Ecto neural progenitor cell (in vitro differentiated cells): ENCODE results near the gene CACNB1.
A peak's percentile ranks its signal among the peaks of the same experiment; 100 is the strongest.
"Not testable (repeated sequence)": the region's sequence is repeated elsewhere in the genome, so short reads cannot be mapped to it uniquely, and the experiment has no call there.

Source experiments
- DNase-seq: peaks from one replicate; pipeline ENCODE4 v3.0.0-alpha.2; 2018; ENCODE audit warnings: low spot score

Gene CACNB1

DNA sequence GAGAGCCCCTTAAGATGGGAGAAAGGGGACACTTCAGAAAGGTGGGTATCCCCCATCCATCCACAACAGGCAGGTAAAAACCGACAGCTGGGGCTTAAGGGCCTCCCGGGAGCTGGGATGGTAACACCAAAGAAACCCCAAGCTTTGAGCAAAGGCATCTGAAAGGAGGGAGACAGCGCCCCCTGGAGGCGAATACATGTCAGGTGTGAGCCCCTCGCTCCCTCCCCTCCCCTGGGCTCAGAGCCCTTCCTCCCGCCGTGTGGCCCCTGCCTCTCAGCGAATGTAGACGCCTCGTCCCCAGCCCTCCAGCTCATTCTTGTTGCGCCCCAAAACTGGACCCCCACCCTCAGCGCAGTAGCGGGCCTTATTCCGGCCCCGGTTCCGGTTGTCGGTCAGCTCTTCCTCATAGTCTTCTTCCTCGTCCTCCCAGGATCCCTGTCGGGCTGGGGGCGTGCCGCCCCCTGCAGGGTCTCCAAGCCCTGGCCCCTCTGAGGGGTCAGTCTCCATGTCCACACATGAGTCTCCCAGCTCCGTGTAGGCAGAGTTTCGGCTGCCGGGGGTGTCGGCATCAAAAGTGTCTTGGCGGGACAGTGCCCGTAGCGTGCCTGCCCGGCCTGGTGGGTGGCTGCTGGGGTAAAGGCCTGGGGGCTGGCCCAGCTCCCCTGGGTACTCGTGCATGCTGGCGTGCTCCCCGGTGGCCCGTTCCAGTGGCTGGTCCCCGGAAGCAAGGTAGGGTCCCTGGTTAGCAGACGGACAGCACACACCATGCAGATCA lies 22.4 kb downstream of the CACNB1 start:
- DNase-seq: peak; percentile 94

DNA sequence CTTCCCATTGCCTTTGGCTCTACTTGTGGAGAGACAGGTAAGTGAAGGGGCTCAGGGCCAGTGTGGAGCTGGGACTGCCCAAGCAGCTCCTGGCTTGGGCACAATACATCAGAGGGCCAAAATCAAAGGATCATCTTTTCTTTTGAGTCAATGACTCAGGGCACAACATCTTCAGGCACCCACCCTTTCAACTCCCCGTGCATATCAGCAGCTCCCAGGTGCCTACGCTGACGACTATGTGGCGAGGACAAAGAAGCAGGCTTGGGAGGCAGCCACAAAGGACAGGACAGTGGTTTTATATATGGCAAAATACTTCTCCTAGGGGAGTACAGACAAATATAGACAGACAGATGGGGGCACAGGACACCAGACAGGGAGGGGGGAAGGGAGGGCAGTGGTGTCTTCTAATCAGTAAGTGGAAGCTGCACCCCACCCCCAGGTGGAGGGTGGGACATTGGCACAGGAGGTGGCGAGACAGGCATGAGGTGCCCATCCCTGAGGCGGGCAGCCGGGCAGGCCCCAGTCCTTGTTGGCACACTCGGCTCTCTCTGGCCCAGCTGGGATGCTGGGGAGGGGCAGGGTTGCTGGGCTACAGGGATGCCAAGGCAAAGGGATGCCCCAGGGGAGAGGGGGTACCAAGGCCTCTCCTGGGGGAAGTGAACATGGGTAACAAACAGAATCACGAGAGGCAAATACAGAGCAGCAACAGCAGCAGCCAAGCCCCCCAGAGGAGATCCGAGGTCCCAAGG lies 23.8 kb downstream of the CACNB1 start:
- DNase-seq: no peak

DNA sequence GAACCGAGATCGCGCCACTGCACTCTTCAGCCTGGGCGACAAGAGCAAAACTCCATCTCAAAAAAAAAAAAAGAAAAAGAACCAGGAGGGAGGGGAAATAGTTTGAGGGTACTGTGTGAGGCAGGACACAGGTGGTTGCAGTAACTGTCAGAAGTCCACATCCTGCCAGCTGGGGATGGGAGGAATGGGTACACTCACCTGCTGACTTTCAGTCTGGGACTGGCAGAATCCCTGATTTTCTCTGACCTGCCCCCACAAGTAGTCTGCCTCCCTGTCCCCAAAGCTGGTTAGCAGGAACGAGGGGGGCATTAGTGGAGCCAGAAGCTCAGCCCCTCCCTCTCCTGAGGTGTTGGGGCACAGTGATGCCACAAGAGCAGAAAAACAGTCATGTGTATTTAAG lies 24.4 kb downstream of the CACNB1 start:
- DNase-seq: no peak

DNA sequence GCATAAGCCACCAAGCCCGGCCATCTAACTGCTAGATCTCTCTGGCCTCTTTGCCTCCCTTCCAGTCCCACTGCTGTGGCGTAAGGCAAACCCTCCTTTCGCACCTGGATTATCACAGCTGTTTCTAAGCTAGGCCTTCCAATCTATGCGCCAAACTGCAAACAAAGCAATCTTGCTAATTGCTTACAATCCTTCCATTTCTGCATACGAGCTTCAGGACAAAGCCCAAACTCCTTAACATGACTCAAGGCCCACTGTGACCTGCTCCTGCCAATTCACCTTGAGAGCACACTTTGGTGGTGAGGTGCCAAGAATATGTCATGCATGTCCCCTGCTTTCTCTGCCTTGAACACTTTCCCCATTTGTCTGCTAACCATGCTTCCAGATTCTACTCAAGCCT lies 25.5 kb downstream of the CACNB1 start:
- no peak for DNase-seq

DNA sequence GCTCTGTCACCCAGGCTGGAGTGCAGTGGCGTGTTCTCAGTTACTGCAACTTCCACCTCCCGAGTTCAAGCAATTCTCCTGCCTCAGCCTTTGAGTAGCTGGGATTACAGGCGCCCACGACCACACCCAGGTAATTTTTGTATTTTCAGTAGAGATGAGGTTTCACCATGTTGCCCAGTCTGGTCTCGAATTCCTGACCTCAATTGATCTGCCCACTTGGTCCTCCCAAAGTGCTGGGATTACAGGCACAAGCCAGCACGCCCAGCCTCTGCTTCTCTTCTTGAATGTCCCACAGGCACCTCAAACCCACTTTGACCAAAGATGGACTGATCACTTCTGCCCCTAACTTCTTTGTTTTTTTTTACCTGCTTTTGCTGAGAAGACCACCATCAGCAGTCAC lies 26.9 kb downstream of the CACNB1 start:
- DNase-seq: no peak

GRCh38 chr17:39170109-39170508 lies 27.4 kb downstream of the CACNB1 start:
- no peak for DNase-seq

DNA sequence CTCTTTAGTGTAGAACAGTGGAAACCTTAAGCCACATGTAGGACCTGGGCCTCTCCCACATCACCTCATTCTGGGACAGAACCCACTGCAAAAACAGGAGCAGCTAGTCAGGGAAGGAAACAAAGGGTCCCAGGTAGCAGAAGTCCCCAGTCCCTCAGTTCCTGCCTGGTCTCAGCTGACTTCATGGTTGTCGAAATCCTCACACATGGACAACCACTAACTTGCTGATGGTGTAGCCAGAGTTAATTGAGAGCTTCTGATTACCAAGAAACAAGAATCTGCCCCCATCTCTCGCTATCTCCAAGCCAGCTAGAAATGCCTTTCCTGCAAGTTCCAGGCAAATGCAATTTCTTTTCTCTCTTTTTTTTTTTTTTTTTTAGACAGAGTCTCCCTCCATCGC lies 28.0 kb downstream of the CACNB1 start:
- DNase-seq: no peak

DNA sequence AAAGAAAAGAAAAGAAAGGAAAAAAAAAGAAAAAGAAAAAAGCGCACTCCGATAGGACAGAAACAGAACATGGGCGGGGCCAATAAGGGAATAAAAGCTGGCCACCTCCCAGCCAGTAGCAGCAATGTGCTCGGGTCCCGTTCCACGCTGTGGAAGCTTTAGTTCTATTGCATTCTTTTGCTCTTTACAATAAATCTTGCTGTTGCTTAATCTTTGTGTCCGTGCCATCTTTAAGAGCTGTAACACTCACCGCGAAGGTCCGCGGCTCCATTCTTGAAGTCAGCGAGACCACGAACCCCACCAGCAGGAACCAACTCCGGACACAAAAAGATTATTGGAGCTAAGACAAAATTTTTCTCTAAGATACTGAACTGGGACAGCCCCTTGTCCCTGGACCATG lies 28.4 kb downstream of the CACNB1 start:
- DNase-seq: no peak

DNA sequence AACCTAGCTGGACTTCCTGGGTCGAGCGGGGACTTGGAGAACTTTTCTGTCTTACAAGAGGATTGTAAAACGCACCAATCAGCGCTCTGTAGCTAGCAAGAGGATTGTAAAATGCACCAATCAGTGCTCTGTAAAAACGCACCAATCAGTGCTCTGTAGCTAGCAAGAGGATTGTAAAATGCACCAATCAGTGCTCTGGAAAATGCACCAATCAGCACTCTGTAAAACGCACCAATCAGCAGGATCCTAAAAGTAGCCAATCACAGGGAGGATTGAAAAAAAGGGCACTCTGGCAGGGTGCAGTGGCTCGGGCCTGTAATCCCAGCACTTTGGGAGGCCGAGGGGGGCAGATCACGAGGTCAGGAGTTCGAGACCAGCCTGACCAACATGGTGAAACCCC lies 29.0 kb downstream of the CACNB1 start:
- DNase-seq: not testable (repeated sequence)

DNA sequence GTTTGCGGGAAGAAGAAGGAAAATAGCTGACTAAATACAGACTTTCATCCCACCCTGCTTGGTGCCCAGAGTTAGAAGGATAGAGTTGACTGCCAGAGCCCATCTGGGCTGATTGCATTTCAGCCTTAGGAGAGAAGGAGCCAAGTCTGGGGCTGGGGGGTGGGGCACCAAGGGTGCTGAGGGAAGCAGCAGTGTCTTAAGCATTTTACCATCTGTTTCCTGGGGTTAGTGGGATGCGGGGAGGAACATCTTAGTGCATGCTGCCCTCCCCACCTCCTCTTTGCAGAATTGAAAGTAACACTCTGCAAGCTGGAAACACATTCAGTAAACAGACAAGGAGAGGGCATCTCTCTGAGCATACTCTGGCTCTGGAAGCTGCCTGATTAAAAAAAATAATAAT lies 30.0 kb downstream of the CACNB1 start:
- DNase-seq: no peak

GRCh38 chr17:39166437-39167335 lies 30.8 kb downstream of the CACNB1 start:
- DNase-seq: no peak

GRCh38 chr17:39165841-39166349 lies 31.6 kb downstream of the CACNB1 start, which contains the start of gene ARL5C:
ARL5C (minus strand) TSS chr17:39166161; CDS start chr17:39165760, 401 bp downstream.
- no peak for DNase-seq

DNA sequence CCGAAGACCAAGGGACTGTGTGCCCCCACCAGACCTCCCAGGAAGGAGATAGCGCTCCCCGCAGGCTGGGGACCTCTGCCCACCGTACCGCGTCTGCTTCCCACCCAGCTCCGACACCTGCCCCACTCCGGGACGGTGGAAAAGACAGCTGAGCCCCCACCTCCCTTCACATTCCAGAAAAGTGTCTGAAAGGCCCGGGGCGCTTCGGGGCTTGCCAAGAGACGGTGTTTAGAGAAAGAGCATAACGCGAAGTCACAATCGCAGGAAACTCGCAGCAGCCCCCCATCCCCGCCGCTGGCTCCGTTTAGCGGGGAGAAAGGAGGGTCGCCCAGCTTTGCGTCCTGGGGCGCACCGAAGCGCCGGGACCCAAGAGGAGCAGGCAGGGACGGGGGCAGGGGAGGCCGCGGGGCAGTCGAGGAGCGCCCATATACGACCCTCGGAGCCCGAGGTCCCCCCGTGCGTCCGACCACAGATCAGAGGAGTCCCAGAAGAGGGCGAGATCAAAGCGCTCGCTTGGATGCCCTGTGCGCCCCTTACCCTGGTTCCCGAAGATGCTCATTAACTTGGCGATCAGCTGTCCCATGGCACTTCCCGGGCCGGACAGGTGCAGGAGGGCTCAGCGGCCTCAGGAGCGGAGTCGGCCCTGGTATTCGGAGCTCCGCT lies 32.2 kb downstream of the CACNB1 start:
- DNase-seq: peak; percentile 76

DNA sequence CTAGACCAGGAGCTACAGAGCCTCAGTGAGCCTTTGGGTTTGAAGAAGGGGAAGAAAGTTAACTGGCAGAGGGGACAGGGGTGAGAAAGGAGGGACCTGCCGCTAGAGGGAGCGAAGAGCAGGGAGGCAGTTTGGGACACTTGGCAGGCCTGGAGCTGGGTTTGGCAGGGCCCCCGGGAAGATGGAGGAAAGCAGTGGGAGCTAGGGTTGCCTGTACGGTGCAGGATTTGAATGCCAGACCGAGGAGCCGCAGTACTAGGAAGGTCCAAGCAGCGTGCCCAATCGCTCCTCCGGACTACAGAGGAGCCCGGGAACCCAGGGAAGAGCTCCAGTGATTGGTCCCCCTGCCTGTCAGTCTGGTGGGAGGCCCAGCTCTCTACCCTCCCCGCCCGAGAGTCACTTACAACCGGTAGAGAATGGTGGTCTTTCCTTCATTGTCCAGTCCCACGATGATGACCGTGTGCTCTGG lies 32.8 kb downstream of the CACNB1 start:
- peak; percentile 92 for DNase-seq

DNA sequence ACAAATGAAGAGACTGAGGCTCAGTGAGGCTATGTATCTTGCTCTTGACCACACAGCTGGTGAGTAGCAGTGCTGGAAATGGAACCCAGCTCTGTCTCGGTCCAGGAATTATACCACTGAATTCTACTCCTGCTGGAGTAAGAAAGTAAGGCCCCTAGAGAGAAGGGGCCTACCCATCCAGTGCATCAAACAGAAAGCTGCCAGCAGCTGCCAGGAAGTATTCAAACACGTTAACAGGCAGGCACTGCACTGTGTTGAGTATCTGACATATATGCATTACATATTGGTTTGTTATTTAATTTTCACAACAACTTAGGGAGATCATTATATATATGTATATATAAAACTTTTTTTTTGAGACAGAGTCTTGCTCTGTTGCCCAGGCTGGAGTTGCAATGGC lies 35.5 kb downstream of the CACNB1 start:
- DNase-seq: no peak

DNA sequence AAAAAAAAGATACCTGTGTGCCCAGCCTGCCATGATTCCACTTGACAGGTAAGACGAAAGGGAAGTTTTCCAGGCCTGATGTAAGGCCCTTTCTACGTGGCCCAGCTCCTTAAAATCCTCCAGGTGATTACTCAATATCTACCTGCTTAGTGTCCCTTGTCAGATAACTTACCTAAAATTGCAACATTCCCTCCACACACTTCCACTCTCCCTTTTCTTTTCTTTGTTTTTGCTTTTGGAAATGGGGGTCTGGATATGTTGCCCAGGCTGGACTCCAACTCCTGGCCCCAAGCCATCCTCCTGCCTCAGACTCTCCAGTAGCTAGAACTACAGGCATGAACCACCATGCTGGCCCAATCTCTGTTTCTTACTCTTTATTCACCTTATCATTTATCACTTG lies 38.8 kb downstream of the CACNB1 start:
- DNase-seq: no peak

GRCh38 chr17:39156491-39156890 lies 41.0 kb downstream of the CACNB1 start:
- DNase-seq: no peak

GRCh38 chr17:39155654-39156053 lies 41.8 kb downstream of the CACNB1 start:
- DNase-seq: no peak

DNA sequence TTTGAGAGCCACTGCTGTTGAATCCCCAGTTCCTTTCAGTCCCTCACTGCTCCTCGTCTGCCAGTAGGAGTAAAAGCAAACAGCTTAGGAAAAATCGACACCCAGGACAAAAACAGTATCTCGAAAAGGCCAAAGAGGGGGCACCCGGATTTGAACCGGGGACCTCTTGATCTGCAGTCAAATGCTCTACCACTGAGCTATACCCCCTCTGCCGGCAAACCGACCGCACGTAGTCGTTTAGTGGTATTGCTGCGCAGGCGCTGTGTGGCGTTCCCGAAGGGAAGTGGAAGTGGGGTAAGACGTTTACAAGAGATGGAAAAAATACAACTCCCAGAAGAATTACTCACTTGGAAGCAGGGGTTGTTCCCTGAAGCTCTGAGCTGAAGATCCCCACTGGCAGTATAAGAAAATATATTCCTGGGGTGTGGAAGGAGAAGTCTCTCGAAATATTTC lies 43.8 kb downstream of the CACNB1 start:
- peak; percentile 99 for DNase-seq

- DNase-seq: peak; percentile 80
Measured at GRCh38 chr17:39151943-39152818, 45.3 kb downstream of the CACNB1 start.
